ENCODE measurements around the gene OPN1MW. TPM values are rescaled to one million over a fixed set of nuclear protein-coding genes. Genes with fewer than 3 reads are reported as not detected.
"Not testable (repeated sequence)": the region's sequence is repeated elsewhere in the genome, so short reads cannot be mapped to it uniquely, and the experiment has no call there.

The OPN1MW gene
- total RNA-seq, 1 experiment from 2014 or later: not detected

GRCh38 chrX:154157207-154157606 lies 25.2 kb upstream of the OPN1MW start:
- H3K27ac Mint-ChIP-seq (ENCODE audit: unreplicated experiment); CTCF ChIA-PET; H3K9me3 Mint-ChIP-seq (ENCODE audit: unreplicated experiment); H3K4me3 Mint-ChIP-seq (ENCODE audit: unreplicated experiment); H3K36me3 ChIP-seq (ENCODE audit: control insufficient read depth, insufficient read depth, low read length); BruUV-seq (replicated peaks); H3K27me3 ChIP-seq (replicated peaks; ENCODE audit: control insufficient read depth, insufficient read depth, low read length); DNase-seq; H3K36me3 Mint-ChIP-seq (ENCODE audit: insufficient read depth, unreplicated experiment); H3K4me3 ChIP-seq (ENCODE audit: low read depth, low read length); POLR2A ChIA-PET; H3K4me1 Mint-ChIP-seq (ENCODE audit: low read depth, unreplicated experiment); intact Hi-C loops (cut with micrococcal nuclease; ENCODE audit: unreplicated experiment); H3K4me1 ChIP-seq; H3K27me3 Mint-ChIP-seq (ENCODE audit: insufficient read depth, unreplicated experiment); H3K9me3 ChIP-seq: not testable (repeated sequence)

DNA sequence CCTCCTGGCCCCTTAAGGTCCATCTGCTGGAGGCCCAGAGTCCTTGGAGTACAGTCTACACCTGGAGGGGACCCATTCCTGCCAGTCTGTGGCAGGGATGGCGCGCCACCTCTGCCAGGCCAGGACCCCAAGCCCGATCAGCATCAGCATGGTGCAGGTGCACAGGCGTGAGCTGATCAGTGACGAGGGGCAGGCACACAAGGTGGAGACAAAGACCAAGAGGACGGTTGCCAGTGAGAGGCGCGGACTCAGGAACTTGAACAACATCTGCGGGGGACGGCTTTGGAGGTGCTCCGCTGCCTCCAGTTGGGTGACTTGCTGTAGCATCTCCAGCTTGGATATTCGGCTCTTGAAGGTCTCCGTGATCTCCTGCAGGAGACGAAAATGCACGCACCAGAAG lies 23.1 kb upstream of the OPN1MW start:
- POLR2A ChIA-PET; DNase-seq; H3K9me3 ChIP-seq; H3K27ac Mint-ChIP-seq (ENCODE audit: unreplicated experiment); intact Hi-C loops (cut with micrococcal nuclease; ENCODE audit: unreplicated experiment); H3K9me3 Mint-ChIP-seq (ENCODE audit: unreplicated experiment); H3K4me3 Mint-ChIP-seq (ENCODE audit: unreplicated experiment); H3K36me3 ChIP-seq (ENCODE audit: control insufficient read depth, insufficient read depth, low read length); H3K4me1 ChIP-seq; H3K27me3 ChIP-seq (replicated peaks; ENCODE audit: control insufficient read depth, insufficient read depth, low read length); H3K36me3 Mint-ChIP-seq (ENCODE audit: insufficient read depth, unreplicated experiment); H3K4me3 ChIP-seq (ENCODE audit: low read depth, low read length); H3K27me3 Mint-ChIP-seq (ENCODE audit: insufficient read depth, unreplicated experiment); H3K4me1 Mint-ChIP-seq (ENCODE audit: low read depth, unreplicated experiment); CTCF ChIA-PET; BruUV-seq (replicated peaks): not testable (repeated sequence)

DNA sequence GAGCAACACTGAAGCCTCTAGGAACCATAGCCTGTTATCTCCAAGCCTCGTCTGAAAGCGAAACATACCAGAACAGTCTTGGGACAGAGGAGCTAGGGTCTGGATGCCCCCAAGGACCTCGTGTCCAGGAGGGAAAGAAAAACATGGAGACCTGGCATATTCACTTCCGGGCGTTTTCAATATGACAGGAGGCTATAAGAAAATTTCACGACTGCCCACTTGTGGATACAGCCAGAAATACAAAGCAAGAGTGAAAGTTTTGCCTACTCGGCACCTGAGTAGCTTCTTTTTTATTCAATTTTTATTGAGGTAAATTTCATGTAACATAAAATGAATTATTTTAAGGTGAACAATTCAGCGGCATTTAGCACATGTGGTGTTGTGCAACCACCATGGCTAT lies 17.5 kb upstream of the OPN1MW start:
- H3K36me3 ChIP-seq (ENCODE audit: control insufficient read depth, insufficient read depth, low read length); H3K27me3 Mint-ChIP-seq (ENCODE audit: insufficient read depth, unreplicated experiment); DNase-seq; H3K4me1 ChIP-seq; H3K27me3 ChIP-seq (replicated peaks; ENCODE audit: control insufficient read depth, insufficient read depth, low read length); H3K36me3 Mint-ChIP-seq (ENCODE audit: insufficient read depth, unreplicated experiment); H3K4me3 Mint-ChIP-seq (ENCODE audit: unreplicated experiment); CTCF ChIA-PET; H3K4me1 Mint-ChIP-seq (ENCODE audit: low read depth, unreplicated experiment); intact Hi-C loops (cut with micrococcal nuclease; ENCODE audit: unreplicated experiment); H3K27ac Mint-ChIP-seq (ENCODE audit: unreplicated experiment); H3K4me3 ChIP-seq (ENCODE audit: low read depth, low read length); BruUV-seq (replicated peaks); H3K9me3 Mint-ChIP-seq (ENCODE audit: unreplicated experiment); H3K9me3 ChIP-seq; POLR2A ChIA-PET: not testable (repeated sequence)

- H3K27me3 Mint-ChIP-seq (ENCODE audit: insufficient read depth, unreplicated experiment); H3K36me3 Mint-ChIP-seq (ENCODE audit: insufficient read depth, unreplicated experiment); POLR2A ChIA-PET; DNase-seq; H3K4me3 ChIP-seq (ENCODE audit: low read depth, low read length); intact Hi-C loops (cut with micrococcal nuclease; ENCODE audit: unreplicated experiment); CTCF ChIA-PET; BruUV-seq (replicated peaks); H3K36me3 ChIP-seq (ENCODE audit: control insufficient read depth, insufficient read depth, low read length); H3K4me3 Mint-ChIP-seq (ENCODE audit: unreplicated experiment); H3K27me3 ChIP-seq (replicated peaks; ENCODE audit: control insufficient read depth, insufficient read depth, low read length); H3K9me3 ChIP-seq; H3K27ac Mint-ChIP-seq (ENCODE audit: unreplicated experiment); H3K4me1 Mint-ChIP-seq (ENCODE audit: low read depth, unreplicated experiment); H3K4me1 ChIP-seq; H3K9me3 Mint-ChIP-seq (ENCODE audit: unreplicated experiment): not testable (repeated sequence)
Measured at GRCh38 chrX:154168384-154168783, 14.0 kb upstream of the OPN1MW start.

- H3K4me1 ChIP-seq; POLR2A ChIA-PET; H3K9me3 Mint-ChIP-seq (ENCODE audit: unreplicated experiment); CTCF ChIA-PET; H3K4me1 Mint-ChIP-seq (ENCODE audit: low read depth, unreplicated experiment); intact Hi-C loops (cut with micrococcal nuclease; ENCODE audit: unreplicated experiment); H3K4me3 ChIP-seq (ENCODE audit: low read depth, low read length); BruUV-seq (replicated peaks); H3K4me3 Mint-ChIP-seq (ENCODE audit: unreplicated experiment); H3K27me3 Mint-ChIP-seq (ENCODE audit: insufficient read depth, unreplicated experiment); H3K36me3 ChIP-seq (ENCODE audit: control insufficient read depth, insufficient read depth, low read length); H3K27ac Mint-ChIP-seq (ENCODE audit: unreplicated experiment); H3K36me3 Mint-ChIP-seq (ENCODE audit: insufficient read depth, unreplicated experiment); H3K9me3 ChIP-seq; DNase-seq; H3K27me3 ChIP-seq (replicated peaks; ENCODE audit: control insufficient read depth, insufficient read depth, low read length): not testable (repeated sequence)
Measured at GRCh38 chrX:154172535-154172943, 9.9 kb upstream of the OPN1MW start.

GRCh38 chrX:154174356-154174755 lies 8.0 kb upstream of the OPN1MW start:
- H3K4me1 Mint-ChIP-seq (ENCODE audit: low read depth, unreplicated experiment); H3K27ac Mint-ChIP-seq (ENCODE audit: unreplicated experiment); H3K36me3 Mint-ChIP-seq (ENCODE audit: insufficient read depth, unreplicated experiment); H3K27me3 ChIP-seq (replicated peaks; ENCODE audit: control insufficient read depth, insufficient read depth, low read length); H3K9me3 ChIP-seq; H3K4me1 ChIP-seq; H3K4me3 ChIP-seq (ENCODE audit: low read depth, low read length); H3K4me3 Mint-ChIP-seq (ENCODE audit: unreplicated experiment); POLR2A ChIA-PET; CTCF ChIA-PET; DNase-seq; intact Hi-C loops (cut with micrococcal nuclease; ENCODE audit: unreplicated experiment); BruUV-seq (replicated peaks); H3K27me3 Mint-ChIP-seq (ENCODE audit: insufficient read depth, unreplicated experiment); H3K36me3 ChIP-seq (ENCODE audit: control insufficient read depth, insufficient read depth, low read length); H3K9me3 Mint-ChIP-seq (ENCODE audit: unreplicated experiment): not testable (repeated sequence)

- H3K4me3 Mint-ChIP-seq (ENCODE audit: unreplicated experiment); H3K9me3 ChIP-seq; H3K36me3 ChIP-seq (ENCODE audit: control insufficient read depth, insufficient read depth, low read length); H3K4me1 Mint-ChIP-seq (ENCODE audit: low read depth, unreplicated experiment); H3K27me3 Mint-ChIP-seq (ENCODE audit: insufficient read depth, unreplicated experiment); H3K4me3 ChIP-seq (ENCODE audit: low read depth, low read length); BruUV-seq (replicated peaks); H3K9me3 Mint-ChIP-seq (ENCODE audit: unreplicated experiment); DNase-seq; H3K4me1 ChIP-seq; CTCF ChIA-PET; H3K27ac Mint-ChIP-seq (ENCODE audit: unreplicated experiment); POLR2A ChIA-PET; H3K27me3 ChIP-seq (replicated peaks; ENCODE audit: control insufficient read depth, insufficient read depth, low read length); H3K36me3 Mint-ChIP-seq (ENCODE audit: insufficient read depth, unreplicated experiment); intact Hi-C loops (cut with micrococcal nuclease; ENCODE audit: unreplicated experiment): not testable (repeated sequence)
Measured at GRCh38 chrX:154183794-154184193, 1.4 kb downstream of the OPN1MW start.

Data from Caco-2 (cell line).